ENCODE data around the gene SLC49A3. TPM values are rescaled to one million over a fixed set of nuclear protein-coding genes. Genes with fewer than 3 reads are reported as not detected.

SLC49A3 gene
- total RNA-seq, 1 donor from 2014 or later, result 6.2 TPM

DNA sequence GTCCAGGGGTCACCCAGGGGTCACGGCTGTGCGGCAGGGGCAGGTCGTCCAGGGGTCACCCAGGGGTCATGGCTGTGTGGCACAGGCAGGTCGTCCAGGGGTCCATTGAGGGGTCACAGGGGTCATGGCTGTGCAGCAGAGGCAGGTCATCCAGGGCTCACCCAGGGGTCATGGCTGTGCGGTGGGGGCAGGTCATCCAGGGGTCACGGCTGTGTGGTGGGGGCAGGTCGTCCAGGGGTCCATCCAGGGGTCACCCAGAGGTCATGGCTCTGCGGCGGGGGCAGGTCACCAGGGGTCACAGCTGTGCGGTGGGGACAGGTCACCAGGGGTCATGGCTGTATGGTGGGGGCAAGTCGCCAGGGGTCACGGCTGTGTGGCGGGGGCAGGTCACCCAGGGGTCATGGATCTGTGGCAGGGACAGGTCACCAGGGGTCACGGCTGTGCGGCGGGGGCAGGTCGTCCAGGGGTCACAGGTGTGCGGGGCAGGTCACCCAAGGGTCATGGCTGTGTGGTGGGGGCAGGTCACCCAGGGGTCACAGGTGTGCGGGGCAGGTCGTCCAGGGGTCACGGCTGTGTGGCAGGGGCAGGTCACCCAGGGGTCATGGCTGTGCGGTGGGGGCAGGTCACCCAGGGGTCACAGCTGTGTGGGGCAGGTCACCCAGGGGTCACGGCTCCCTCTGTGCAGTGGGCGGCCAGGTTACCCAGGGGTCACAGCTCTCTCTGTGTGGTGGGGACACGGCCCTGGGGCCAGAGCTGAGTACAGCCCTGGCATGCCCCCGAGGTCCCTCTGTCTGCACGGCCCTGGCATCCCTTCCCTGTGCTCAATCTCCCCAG, 30.9 kb downstream of the SLC49A3 start:
- peaks cover 2% of the 10 kb centered on the region for H3K4me1 Mint-ChIP-seq (ENCODE audit: low read depth, unreplicated experiment)
- DNase-seq (ENCODE audit: low read depth) (no peak), FAIRE-seq (no peak)
- no peaks in the 10 kb centered on the region for H3K79me2 ChIP-seq (ENCODE audit: insufficient read depth, low read length)
- H3K4me3 ChIP-seq (ENCODE audit: insufficient read depth, low read depth, low read length), result no peak overlapping the region
- H3K4me3 Mint-ChIP-seq (ENCODE audit: unreplicated experiment), result no peak overlapping the region
- H3K4me1 ChIP-seq (ENCODE audit: insufficient read depth, low read length), result no peaks in the 10 kb centered on the region
- no peaks in the 10 kb centered on the region for H3K36me3 ChIP-seq (ENCODE audit: insufficient read depth, low read length)
- no peaks in the 10 kb centered on the region for H3K36me3 Mint-ChIP-seq (ENCODE audit: low read depth, unreplicated experiment)
- no peak overlapping the region for H2AFZ ChIP-seq (ENCODE audit: low read depth, low read length)
- TF ChIP-seq EZH2 (IDR thresholded peaks at IDR 0.05; ENCODE audit: insufficient read depth, low read length), result no peak
- TF ChIP-seq, protein P1, sequence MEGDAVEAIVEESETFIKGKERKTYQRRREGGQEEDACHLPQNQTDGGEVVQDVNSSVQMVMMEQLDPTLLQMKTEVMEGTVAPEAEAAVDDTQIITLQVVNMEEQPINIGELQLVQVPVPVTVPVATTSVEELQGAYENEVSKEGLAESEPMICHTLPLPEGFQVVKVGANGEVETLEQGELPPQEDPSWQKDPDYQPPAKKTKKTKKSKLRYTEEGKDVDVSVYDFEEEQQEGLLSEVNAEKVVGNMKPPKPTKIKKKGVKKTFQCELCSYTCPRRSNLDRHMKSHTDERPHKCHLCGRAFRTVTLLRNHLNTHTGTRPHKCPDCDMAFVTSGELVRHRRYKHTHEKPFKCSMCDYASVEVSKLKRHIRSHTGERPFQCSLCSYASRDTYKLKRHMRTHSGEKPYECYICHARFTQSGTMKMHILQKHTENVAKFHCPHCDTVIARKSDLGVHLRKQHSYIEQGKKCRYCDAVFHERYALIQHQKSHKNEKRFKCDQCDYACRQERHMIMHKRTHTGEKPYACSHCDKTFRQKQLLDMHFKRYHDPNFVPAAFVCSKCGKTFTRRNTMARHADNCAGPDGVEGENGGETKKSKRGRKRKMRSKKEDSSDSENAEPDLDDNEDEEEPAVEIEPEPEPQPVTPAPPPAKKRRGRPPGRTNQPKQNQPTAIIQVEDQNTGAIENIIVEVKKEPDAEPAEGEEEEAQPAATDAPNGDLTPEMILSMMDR (IDR thresholded peaks at IDR 0.05; ENCODE audit: insufficient read depth, low read depth, low read length), result no peak
- no peaks in the 10 kb centered on the region for H3K27me3 ChIP-seq (ENCODE audit: insufficient read depth, low read length)
- no peak overlapping the region for H3K27ac ChIP-seq (ENCODE audit: low read depth, low read length)
- H4K20me1 ChIP-seq (ENCODE audit: insufficient read depth, low read length), result no peaks in the 10 kb centered on the region
- no peak overlapping the region for H3K27ac Mint-ChIP-seq (ENCODE audit: unreplicated experiment)
- H3K9me3 Mint-ChIP-seq (ENCODE audit: unreplicated experiment), result peaks cover 2% of the 10 kb centered on the region
- no peak overlapping the region for H3K4me2 ChIP-seq (ENCODE audit: low read length)
- H3K9ac ChIP-seq (ENCODE audit: low read length), result no peak overlapping the region
- peaks cover 9% of the 10 kb centered on the region for H3K27me3 Mint-ChIP-seq (ENCODE audit: low read depth, unreplicated experiment)
- H3K9me3 ChIP-seq (ENCODE audit: insufficient read depth, low read depth, low read length), result peaks cover 17% of the 10 kb centered on the region

DNA sequence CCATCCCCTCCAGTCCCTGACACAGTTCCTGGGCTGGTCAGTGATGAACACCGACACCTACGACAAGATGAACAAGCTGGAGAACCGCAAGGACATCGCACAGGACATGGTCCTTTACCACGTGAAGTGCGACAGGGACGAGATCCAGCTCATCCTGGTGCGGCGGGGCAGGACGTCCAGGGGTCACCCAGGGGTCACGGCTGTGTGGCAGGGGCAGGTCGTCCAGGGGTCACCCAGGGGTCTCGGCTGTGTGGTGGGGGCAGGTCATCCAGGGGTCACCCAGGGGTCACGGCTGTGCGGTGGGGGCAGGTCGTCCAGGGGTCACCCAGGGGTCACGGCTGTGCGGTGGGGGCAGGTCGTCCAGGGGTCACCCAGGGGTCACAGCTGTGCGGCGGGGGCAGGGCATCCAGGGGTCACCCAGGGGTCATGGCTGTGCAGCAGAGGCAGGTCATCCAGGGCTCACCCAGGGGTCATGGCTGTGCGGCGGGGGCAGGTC, 31.6 kb downstream of the SLC49A3 start:
- H3K4me3 Mint-ChIP-seq (ENCODE audit: unreplicated experiment), result no peak overlapping the region
- peaks cover 5% of the 10 kb centered on the region for H3K9me3 Mint-ChIP-seq (ENCODE audit: unreplicated experiment)
- DNase-seq (ENCODE audit: low read depth), result no peak
- no peak overlapping the region for H3K4me2 ChIP-seq (ENCODE audit: low read length)
- no peak for TF ChIP-seq EZH2 (IDR thresholded peaks at IDR 0.05; ENCODE audit: insufficient read depth, low read length)
- TF ChIP-seq, protein P1 (IDR thresholded peaks at IDR 0.05; ENCODE audit: insufficient read depth, low read depth, low read length), result no peak
- no peak for FAIRE-seq
- H3K9ac ChIP-seq (ENCODE audit: low read length), result no peak overlapping the region
- H4K20me1 ChIP-seq (ENCODE audit: insufficient read depth, low read length), result no peaks in the 10 kb centered on the region
- no peaks in the 10 kb centered on the region for H3K36me3 ChIP-seq (ENCODE audit: insufficient read depth, low read length)
- H3K27me3 ChIP-seq (ENCODE audit: insufficient read depth, low read length), result no peaks in the 10 kb centered on the region
- peaks cover 14% of the 10 kb centered on the region for H3K27me3 Mint-ChIP-seq (ENCODE audit: low read depth, unreplicated experiment)
- no peak overlapping the region for H2AFZ ChIP-seq (ENCODE audit: low read depth, low read length)
- H3K4me1 ChIP-seq (ENCODE audit: insufficient read depth, low read length), result no peaks in the 10 kb centered on the region
- no peak overlapping the region for H3K27ac ChIP-seq (ENCODE audit: low read depth, low read length)
- H3K4me3 ChIP-seq (ENCODE audit: insufficient read depth, low read depth, low read length), result no peak overlapping the region
- H3K9me3 ChIP-seq (ENCODE audit: insufficient read depth, low read depth, low read length), result peaks cover 17% of the 10 kb centered on the region
- no peaks in the 10 kb centered on the region for H3K36me3 Mint-ChIP-seq (ENCODE audit: low read depth, unreplicated experiment)
- H3K4me1 Mint-ChIP-seq (ENCODE audit: low read depth, unreplicated experiment), result peaks cover 2% of the 10 kb centered on the region
- no peak overlapping the region for H3K27ac Mint-ChIP-seq (ENCODE audit: unreplicated experiment)
- no peaks in the 10 kb centered on the region for H3K79me2 ChIP-seq (ENCODE audit: insufficient read depth, low read length)
